ENCODE results near the gene NALCN. TPM values are rescaled to one million over a fixed set of nuclear protein-coding genes. Genes with fewer than 3 reads are reported as not detected.

NALCN gene
- total and polyA plus RNA-seq, 2 experiments from 2014 or later = 0.50 to 0.87 TPM

GRCh38 chr13:101303521-101303920, 112.8 kb downstream of the NALCN start:
- H3K27ac Mint-ChIP-seq = no peak overlapping the region
- H3K9me2 ChIP-seq (ENCODE audit: insufficient read depth) = no peaks in the 10 kb centered on the region; the same call in 1 of the 2 replicates
- H3K9me3 Mint-ChIP-seq = peaks cover 3% of the 10 kb centered on the region; the same call in 1 of the 3 replicates
- H3F3A ChIP-seq (replicated peaks; ENCODE audit: low read depth) = no peaks in the 10 kb centered on the region
- ATAC-seq = no peak
- no peaks in the 10 kb centered on the region; the same call in 1 of the 2 replicates for H4K20me1 ChIP-seq (replicated peaks; ENCODE audit: insufficient read depth)
- no peak overlapping the region for H3K4me3 Mint-ChIP-seq
- H3K27me3 Mint-ChIP-seq (ENCODE audit: insufficient read depth, low read depth, poor library complexity) = no peaks in the 10 kb centered on the region
- no peaks in the 10 kb centered on the region for H3K4me1 ChIP-seq (ENCODE audit: insufficient read depth)
- no peaks in the 10 kb centered on the region for H3K36me3 ChIP-seq (ENCODE audit: insufficient read depth)
- TF ChIP-seq ZNF114 (CRISPR knock-in tag; IDR thresholded peaks at IDR 0.05) (no peak), ETS1 (IDR thresholded peaks at IDR 0.05) (no peak), POLR2AphosphoS5 (IDR thresholded peaks at IDR 0.05; ENCODE audit: low read depth) (no peak), JUNB (IDR thresholded peaks at IDR 0.05; ENCODE audit: unreplicated experiment) (no peak), CTCF (conservative IDR thresholded peaks at IDR 0.05; ENCODE audit: low read depth in 2 of 2) (no peak), ZNF331 (CRISPR knock-in tag; IDR thresholded peaks at IDR 0.05; ENCODE audit: low read depth) (no peak)
- no peaks in the 10 kb centered on the region for H3K27me3 ChIP-seq (ENCODE audit: insufficient read depth)
- no peaks in the 10 kb centered on the region for H3K36me3 Mint-ChIP-seq (ENCODE audit: low read depth)
- no peak overlapping the region for H3K27ac ChIP-seq (ENCODE audit: low read depth)
- no peaks in the 10 kb centered on the region for H3K4me1 Mint-ChIP-seq
- H3K79me2 ChIP-seq (replicated peaks; ENCODE audit: insufficient read depth) = no peaks in the 10 kb centered on the region
- no peak overlapping the region for H3K4me2 ChIP-seq
- DNase-seq (ENCODE audit: low spot score) = no peak
- H2AFZ ChIP-seq = no peak overlapping the region
- H3K4me3 ChIP-seq = no peak overlapping the region

GRCh38 chr13:101301053-101301452, 115.3 kb downstream of the NALCN start:
- Histone ChIP-seq H3K4me1 (ENCODE audit: insufficient read depth) (no peaks in the 10 kb centered on the region), H3K9me2 (ENCODE audit: insufficient read depth) (no peaks in the 10 kb centered on the region), H3K27me3 (ENCODE audit: insufficient read depth) (no peaks in the 10 kb centered on the region), H3K4me3 (no peak overlapping the region), H4K20me1 (replicated peaks; ENCODE audit: insufficient read depth) (no peaks in the 10 kb centered on the region; the same call in 1 of the 2 replicates), H3K4me2 (no peak overlapping the region), H3K27ac (ENCODE audit: low read depth) (no peak overlapping the region), H3F3A (replicated peaks; ENCODE audit: low read depth) (no peaks in the 10 kb centered on the region), H2AFZ (0 out of 2 replicates have a peak overlapping the region, but pooled peaks have one; percentile 19), H3K36me3 (ENCODE audit: insufficient read depth) (no peaks in the 10 kb centered on the region), H3K79me2 (replicated peaks; ENCODE audit: insufficient read depth) (no peaks in the 10 kb centered on the region)
- Mint-ChIP-seq H3K9me3 (peaks cover 3% of the 10 kb centered on the region; the same call in 1 of the 3 replicates), H3K27me3 (ENCODE audit: insufficient read depth, low read depth, poor library complexity) (no peaks in the 10 kb centered on the region), H3K4me3 (no peak overlapping the region), H3K27ac (peak overlapping the region; percentile 68; the same call in 1 of the 2 replicates), H3K36me3 (ENCODE audit: low read depth) (no peaks in the 10 kb centered on the region), H3K4me1 (no peaks in the 10 kb centered on the region)
- ATAC-seq (peak; percentile 59), DNase-seq (ENCODE audit: low spot score) (peak; percentile 33)
- no peak for TF ChIP-seq CTCF (conservative IDR thresholded peaks at IDR 0.05; ENCODE audit: low read depth in 2 of 2)
- TF ChIP-seq POLR2AphosphoS5 (IDR thresholded peaks at IDR 0.05; ENCODE audit: low read depth) = no peak
- no peak for TF ChIP-seq ZNF114 (CRISPR knock-in tag; IDR thresholded peaks at IDR 0.05)
- no peak for TF ChIP-seq NANOG (IDR thresholded peaks at IDR 0.05; ENCODE audit: borderline replicate concordance)
- TF ChIP-seq REST (IDR thresholded peaks at IDR 0.05; ENCODE audit: unreplicated experiment) = no peak
- no peak for TF ChIP-seq ZNF331 (CRISPR knock-in tag; IDR thresholded peaks at IDR 0.05; ENCODE audit: low read depth)
- no peak for TF ChIP-seq STAT1 (IDR thresholded peaks at IDR 0.05; ENCODE audit: unreplicated experiment)
- no peak for TF ChIP-seq ETS1 (IDR thresholded peaks at IDR 0.05)
- no peak for TF ChIP-seq JUNB (IDR thresholded peaks at IDR 0.05; ENCODE audit: unreplicated experiment)
- TF ChIP-seq EZH2phosphoT487 (IDR thresholded peaks at IDR 0.05; ENCODE audit: unreplicated experiment) = no peak
- no peak for TF ChIP-seq CREB1 (CRISPR knock-in tag; IDR thresholded peaks at IDR 0.05; ENCODE audit: low read depth)
